GM13976 (cell line): ENCODE results near the gene MEIKIN.

ENCODE experiments used
- DNase-seq: peaks from one replicate; pipeline ENCODE4 v3.0.0; 2012; ENCODE audit warnings: low spot score
- CTCF ChIP-seq: IDR thresholded peaks from 2 replicates; pipeline ENCODE4 v1.5.1; 2012; ENCODE audit warnings: borderline replicate concordance, mild to moderate bottlenecking; ENCODE audit not compliant: insufficient read depth; ENCODE audit errors: extremely low read depth, missing control alignments, control extremely low read depth
- in situ Hi-C: fragments of 300-500 bp; cut with MboI; formaldehyde crosslinking; loops from one replicate; pipeline ENCODE4 v1.12.0; 2022; ENCODE audit warnings: low sequenced_read_pairs, mixed read lengths, inconsistent platforms; ENCODE audit not compliant: unreplicated experiment

The MEIKIN gene

GRCh38 chr5:131947445-131947844 is 2.0 kb upstream of the MEIKIN start:
- TF ChIP-seq CTCF = no peak
- in situ Hi-C loops = no loop called here
- no peak for DNase-seq

GRCh38 chr5:131944702-131945550 is 537 bp downstream of the MEIKIN start:
- DNase-seq = no peak
- no peak for TF ChIP-seq CTCF
- in situ Hi-C loops = no loop called here

GRCh38 chr5:131943916-131944315 is 1.5 kb downstream of the MEIKIN start:
- in situ Hi-C loops = no loop called here

GRCh38 chr5:131942016-131942415 is 3.4 kb downstream of the MEIKIN start:
- in situ Hi-C loops = no loop called here
- no peak for DNase-seq
- TF ChIP-seq CTCF = no peak

More at GRCh38 chr5:131943916-131944315, 1.5 kb downstream of the MEIKIN start:
- no peak for DNase-seq
- no peak for TF ChIP-seq CTCF

- no peak for TF ChIP-seq CTCF
- in situ Hi-C loops = no loop called here
- DNase-seq = no peak
These were observed 5.6 kb downstream of the MEIKIN start for GRCh38 chr5:131939690-131940345.

GRCh38 chr5:131932235-131932634 is 13.2 kb downstream of the MEIKIN start:
- in situ Hi-C loops = no loop called here
- no peak for TF ChIP-seq CTCF
- no peak for DNase-seq

GRCh38 chr5:131928957-131929356 is 16.5 kb downstream of the MEIKIN start:
- no peak for TF ChIP-seq CTCF
- no peak for DNase-seq
- in situ Hi-C loops = no loop called here
